Upper lobe of left lung (tissue), 4 donors: ENCODE measurements around the gene TOPAZ1.

Experiments
- EP300 ChIP-seq, 4 donors: sonication (generic); formaldehyde crosslinking; IDR thresholded peaks; one replicate each; pipeline ENCODE4 v1.5.1; 2017; ENCODE audit warnings: antibody characterized with exemption in 4 of 4, control low read depth in 2 of 4
- POLR2A ChIP-seq, 4 donors: fragments of 450-650 bp; IDR thresholded peaks; one replicate each; pipeline ENCODE4 v1.5.1; 2016 to 2017; ENCODE audit warnings: antibody characterized with exemption in 4 of 4, mild to moderate bottlenecking in 2 of 4
- TF ChIP-seq, protein P1 (sequence below), 6 experiments: fragments of 450-650 bp in 4 of 6; fragments of 200-600 bp in 2 of 6; sonication (generic) in 2 of 6; IDR thresholded peaks; one replicate each; pipeline ENCODE4 v1.5.1; 2016 to 2019; ENCODE audit warnings: antibody characterized with exemption in 6 of 6

- TF ChIP-seq EP300 (IDR thresholded peaks at IDR 0.05), result no peak
- no peak for TF ChIP-seq POLR2A (IDR thresholded peaks at IDR 0.05)
- TF ChIP-seq, protein P1, sequence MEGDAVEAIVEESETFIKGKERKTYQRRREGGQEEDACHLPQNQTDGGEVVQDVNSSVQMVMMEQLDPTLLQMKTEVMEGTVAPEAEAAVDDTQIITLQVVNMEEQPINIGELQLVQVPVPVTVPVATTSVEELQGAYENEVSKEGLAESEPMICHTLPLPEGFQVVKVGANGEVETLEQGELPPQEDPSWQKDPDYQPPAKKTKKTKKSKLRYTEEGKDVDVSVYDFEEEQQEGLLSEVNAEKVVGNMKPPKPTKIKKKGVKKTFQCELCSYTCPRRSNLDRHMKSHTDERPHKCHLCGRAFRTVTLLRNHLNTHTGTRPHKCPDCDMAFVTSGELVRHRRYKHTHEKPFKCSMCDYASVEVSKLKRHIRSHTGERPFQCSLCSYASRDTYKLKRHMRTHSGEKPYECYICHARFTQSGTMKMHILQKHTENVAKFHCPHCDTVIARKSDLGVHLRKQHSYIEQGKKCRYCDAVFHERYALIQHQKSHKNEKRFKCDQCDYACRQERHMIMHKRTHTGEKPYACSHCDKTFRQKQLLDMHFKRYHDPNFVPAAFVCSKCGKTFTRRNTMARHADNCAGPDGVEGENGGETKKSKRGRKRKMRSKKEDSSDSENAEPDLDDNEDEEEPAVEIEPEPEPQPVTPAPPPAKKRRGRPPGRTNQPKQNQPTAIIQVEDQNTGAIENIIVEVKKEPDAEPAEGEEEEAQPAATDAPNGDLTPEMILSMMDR (IDR thresholded peaks at IDR 0.05), result no peak
Measured at GRCh38 chr3:44252332-44252959, 10.8 kb downstream of the TOPAZ1 start.
